RWPE2 (cell line): ENCODE results near the gene MYO1D.
"Not testable (repeated sequence)": the region's sequence is repeated elsewhere in the genome, so short reads cannot be mapped to it uniquely, and the experiment has no call there.

Experiments
- ATAC-seq: fragments of 200-7000 bp; cut with Tn5 transposase; 3 replicates; pipeline ENCODE4 v1.9.1; 2021; ENCODE audit warnings: low read depth
- DNase-seq: peaks from one replicate; pipeline ENCODE4 v3.0.0-alpha.2; 2020; ENCODE audit warnings: low spot score
- H3K27ac ChIP-seq: fragments of 450-650 bp; 2 replicates; pipeline ENCODE4 v1.5.1; 2017; ENCODE audit warnings: mild to moderate bottlenecking; ENCODE audit not compliant: poor library complexity, severe bottlenecking
- H3K27me3 ChIP-seq: fragments of 250-450 bp; sonication (Bioruptor Pico); 2 replicates; pipeline ENCODE4 v1.5.1; 2021; ENCODE audit warnings: mild to moderate bottlenecking, moderate library complexity; ENCODE audit not compliant: insufficient read depth, poor library complexity, severe bottlenecking
- H3K36me3 ChIP-seq: fragments of 250-450 bp; sonication (Bioruptor Pico); 2 replicates; pipeline ENCODE4 v1.5.1; 2020; ENCODE audit warnings: low read depth, mild to moderate bottlenecking, moderate library complexity
- H3K4me1 ChIP-seq: fragments of 250-450 bp; sonication (Bioruptor Pico); 2 replicates; pipeline ENCODE4 v1.5.1; 2021; ENCODE audit warnings: mild to moderate bottlenecking, moderate library complexity; ENCODE audit not compliant: insufficient read depth, poor library complexity, severe bottlenecking
- H3K4me3 ChIP-seq: fragments of 250-450 bp; sonication (Bioruptor Pico); 2 replicates; pipeline ENCODE4 v1.5.1; 2021; ENCODE audit warnings: mild to moderate bottlenecking, moderate library complexity; ENCODE audit not compliant: severe bottlenecking
- H3K9me3 ChIP-seq: fragments of 250-450 bp; sonication (Bioruptor Pico); 2 replicates; pipeline ENCODE4 v1.5.1; 2021; ENCODE audit warnings: mild to moderate bottlenecking, moderate library complexity; ENCODE audit not compliant: severe bottlenecking
- CTCF ChIP-seq: fragments of 450-650 bp; IDR thresholded peaks from one replicate; pipeline ENCODE4 v1.5.1; 2017; ENCODE audit warnings: mild to moderate bottlenecking, moderate library complexity; ENCODE audit not compliant: poor library complexity, severe bottlenecking

MYO1D gene

DNA sequence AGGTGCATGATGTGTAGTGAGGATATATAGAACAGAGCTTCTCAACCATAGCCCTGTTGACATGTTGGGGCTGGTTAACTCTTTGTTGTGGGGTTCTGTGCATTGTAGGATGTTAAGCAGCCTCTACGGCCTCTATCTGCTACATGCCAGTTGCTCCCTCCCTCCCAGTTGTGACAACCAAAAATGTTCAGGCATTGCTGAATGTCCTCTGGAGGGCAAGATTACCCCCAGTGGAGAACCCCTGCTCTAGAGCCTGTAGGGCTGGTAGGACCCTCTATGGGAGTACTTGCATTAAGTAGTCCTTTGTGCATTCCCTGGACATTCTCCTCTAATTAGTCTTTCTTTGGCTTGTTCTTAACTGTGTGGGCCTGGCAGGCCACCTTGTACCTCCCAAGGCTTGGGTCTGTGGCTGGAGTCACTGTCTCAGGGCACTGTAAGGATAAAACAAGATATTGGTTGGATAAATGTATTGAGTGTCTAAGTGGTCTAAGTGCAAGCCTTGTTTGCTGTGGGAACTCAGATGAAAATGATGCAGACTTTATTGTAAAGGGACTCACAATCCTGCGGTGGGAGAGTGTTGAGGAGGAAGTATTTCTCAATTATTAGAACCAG, 19.8 kb upstream of the MYO1D start:
- TF ChIP-seq CTCF: no peak
- no peak for DNase-seq
- Histone ChIP-seq H3K9me3 (no peaks in the 10 kb centered on the region), H3K27ac (no peak overlapping the region), H3K4me1 (no peaks in the 10 kb centered on the region), H3K4me3 (no peak overlapping the region), H3K36me3 (no peaks in the 10 kb centered on the region), H3K27me3 (no peaks in the 10 kb centered on the region)
- ATAC-seq: no peak

DNA sequence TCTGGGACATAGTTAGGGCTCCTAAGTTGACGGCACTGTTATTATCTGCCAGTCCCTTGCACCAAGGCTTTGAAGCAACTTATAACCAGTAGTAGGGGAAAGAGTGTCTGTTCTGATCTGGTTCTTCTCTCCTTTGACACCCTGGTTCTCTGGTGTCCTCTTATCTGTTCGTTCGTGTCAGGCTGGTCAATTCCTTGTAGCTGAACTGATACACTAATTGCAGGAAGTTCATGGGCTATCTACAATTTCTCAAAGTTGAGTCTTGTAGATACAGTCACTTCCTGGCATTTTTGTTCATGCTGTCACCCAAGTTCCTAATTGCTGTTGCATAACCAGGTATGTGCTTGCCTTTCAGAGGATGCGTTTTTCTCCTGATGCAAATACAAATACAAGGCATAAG, 17.3 kb upstream of the MYO1D start:
- ATAC-seq: peak; percentile 58; the same call in 2 of the 3 replicates
- Histone ChIP-seq H3K9me3 (no peaks in the 10 kb centered on the region), H3K4me1 (no peaks in the 10 kb centered on the region), H3K4me3 (no peak overlapping the region), H3K27me3 (no peaks in the 10 kb centered on the region), H3K27ac (no peak overlapping the region), H3K36me3 (no peaks in the 10 kb centered on the region)
- DNase-seq: no peak
- TF ChIP-seq CTCF: no peak

DNA sequence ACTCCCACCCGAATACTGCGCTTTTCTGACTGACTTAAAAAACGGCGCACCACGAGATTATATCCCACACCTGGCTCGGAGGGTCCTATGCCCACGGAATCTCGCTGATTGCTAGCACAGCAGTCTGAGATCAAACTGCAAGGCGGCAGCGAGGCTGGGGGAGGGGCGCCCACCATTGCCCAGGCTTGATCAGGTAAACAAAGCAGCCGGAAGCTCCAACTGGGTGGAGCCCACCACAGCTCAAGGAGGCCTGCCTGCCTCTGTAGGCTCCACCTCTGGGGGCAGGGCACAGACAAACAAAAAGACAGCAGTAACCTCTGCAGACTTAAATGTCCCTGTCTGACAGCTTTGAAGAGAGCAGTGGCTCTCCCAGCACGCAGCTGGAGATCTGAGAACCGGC, 10.5 kb upstream of the MYO1D start:
- not testable (repeated sequence) for H3K27ac ChIP-seq, H3K4me3 ChIP-seq, H3K27me3 ChIP-seq, ATAC-seq, H3K9me3 ChIP-seq, H3K36me3 ChIP-seq, H3K4me1 ChIP-seq, DNase-seq

GRCh38 chr17:32886951-32887350, 10.0 kb upstream of the MYO1D start:
- H3K4me1 ChIP-seq, ATAC-seq, H3K27ac ChIP-seq, H3K27me3 ChIP-seq, H3K4me3 ChIP-seq, H3K9me3 ChIP-seq, H3K36me3 ChIP-seq, DNase-seq: not testable (repeated sequence)

DNA sequence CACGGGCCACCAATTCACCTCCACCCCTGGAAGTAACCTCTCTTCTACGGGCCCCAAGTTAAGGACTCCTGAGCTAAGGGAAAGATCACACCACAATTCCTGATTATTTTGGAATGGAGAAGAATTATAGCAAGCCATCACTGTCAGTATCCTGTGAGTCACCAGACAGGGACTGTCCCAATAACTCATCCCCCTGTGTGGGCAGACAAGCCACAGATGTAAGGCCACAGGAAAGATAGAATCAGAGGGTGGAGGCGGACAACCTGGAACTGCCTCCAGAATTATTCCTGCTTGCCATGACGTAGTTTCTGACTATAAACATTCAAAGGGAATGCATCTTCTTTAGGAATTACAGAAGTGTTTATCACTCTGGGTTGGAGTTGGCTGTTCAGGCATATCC, 5.8 kb upstream of the MYO1D start:
- no peak overlapping the region for H3K27ac ChIP-seq
- no peaks in the 10 kb centered on the region for H3K36me3 ChIP-seq
- ATAC-seq (peak; percentile 52; the same call in 1 of the 3 replicates), DNase-seq (no peak)
- TF ChIP-seq CTCF: no peak
- H3K4me3 ChIP-seq: no peak overlapping the region
- no peaks in the 10 kb centered on the region for H3K27me3 ChIP-seq
- no peaks in the 10 kb centered on the region for H3K9me3 ChIP-seq
- H3K4me1 ChIP-seq: no peaks in the 10 kb centered on the region

DNA sequence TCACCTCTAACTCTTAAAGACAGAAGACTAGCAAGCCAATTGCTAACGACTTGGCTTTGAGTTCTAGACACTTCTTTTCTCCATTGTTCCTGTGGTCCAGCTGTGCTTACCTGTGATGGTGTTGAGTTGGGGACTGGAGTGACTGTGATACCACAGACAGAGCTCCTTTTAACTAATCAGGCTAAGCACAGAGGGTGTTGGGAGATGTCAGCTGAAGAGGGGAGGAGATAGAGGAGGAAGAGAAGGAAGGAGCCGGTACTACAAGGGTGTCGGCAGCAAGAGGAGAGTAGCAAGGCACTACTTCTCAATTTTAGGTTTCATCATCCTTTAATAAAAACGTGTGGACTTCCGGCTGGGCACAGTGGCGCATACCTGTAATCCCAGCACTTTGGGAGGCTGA, 5.1 kb upstream of the MYO1D start:
- H3K4me1 ChIP-seq: no peaks in the 10 kb centered on the region
- H3K4me3 ChIP-seq: no peak overlapping the region
- DNase-seq (no peak), ATAC-seq (no peak)
- H3K9me3 ChIP-seq: no peaks in the 10 kb centered on the region
- no peaks in the 10 kb centered on the region for H3K27me3 ChIP-seq
- no peaks in the 10 kb centered on the region for H3K36me3 ChIP-seq
- no peak for TF ChIP-seq CTCF
- no peak overlapping the region for H3K27ac ChIP-seq
